ENCODE results near the gene AGBL1.

GRCh38 chr15:86610038-86610437 is 530.4 kb downstream of the AGBL1 start:
- TF ChIP-seq CTCF (IDR thresholded peaks at IDR 0.05; ENCODE audit: low read depth, low read length, missing input control) (no peak), RAD21 (IDR thresholded peaks at IDR 0.05) (no peak), TAF1 (conservative IDR thresholded peaks at IDR 0.05) (no peak), YY1 (IDR thresholded peaks at IDR 0.05) (no peak), HNF4G (IDR thresholded peaks at IDR 0.05) (no peak), SP1 (IDR thresholded peaks at IDR 0.05) (no peak), GABPA (IDR thresholded peaks at IDR 0.05 in 1 of 2, conservative IDR thresholded peaks at IDR 0.05 in 1 of 2) (no peak), JUND (IDR thresholded peaks at IDR 0.05) (no peak), EGR1 (IDR thresholded peaks at IDR 0.05; ENCODE audit: low read depth in 2 of 2) (no peak), RXRA (IDR thresholded peaks at IDR 0.05) (no peak)
- TF ChIP-seq, protein P1, sequence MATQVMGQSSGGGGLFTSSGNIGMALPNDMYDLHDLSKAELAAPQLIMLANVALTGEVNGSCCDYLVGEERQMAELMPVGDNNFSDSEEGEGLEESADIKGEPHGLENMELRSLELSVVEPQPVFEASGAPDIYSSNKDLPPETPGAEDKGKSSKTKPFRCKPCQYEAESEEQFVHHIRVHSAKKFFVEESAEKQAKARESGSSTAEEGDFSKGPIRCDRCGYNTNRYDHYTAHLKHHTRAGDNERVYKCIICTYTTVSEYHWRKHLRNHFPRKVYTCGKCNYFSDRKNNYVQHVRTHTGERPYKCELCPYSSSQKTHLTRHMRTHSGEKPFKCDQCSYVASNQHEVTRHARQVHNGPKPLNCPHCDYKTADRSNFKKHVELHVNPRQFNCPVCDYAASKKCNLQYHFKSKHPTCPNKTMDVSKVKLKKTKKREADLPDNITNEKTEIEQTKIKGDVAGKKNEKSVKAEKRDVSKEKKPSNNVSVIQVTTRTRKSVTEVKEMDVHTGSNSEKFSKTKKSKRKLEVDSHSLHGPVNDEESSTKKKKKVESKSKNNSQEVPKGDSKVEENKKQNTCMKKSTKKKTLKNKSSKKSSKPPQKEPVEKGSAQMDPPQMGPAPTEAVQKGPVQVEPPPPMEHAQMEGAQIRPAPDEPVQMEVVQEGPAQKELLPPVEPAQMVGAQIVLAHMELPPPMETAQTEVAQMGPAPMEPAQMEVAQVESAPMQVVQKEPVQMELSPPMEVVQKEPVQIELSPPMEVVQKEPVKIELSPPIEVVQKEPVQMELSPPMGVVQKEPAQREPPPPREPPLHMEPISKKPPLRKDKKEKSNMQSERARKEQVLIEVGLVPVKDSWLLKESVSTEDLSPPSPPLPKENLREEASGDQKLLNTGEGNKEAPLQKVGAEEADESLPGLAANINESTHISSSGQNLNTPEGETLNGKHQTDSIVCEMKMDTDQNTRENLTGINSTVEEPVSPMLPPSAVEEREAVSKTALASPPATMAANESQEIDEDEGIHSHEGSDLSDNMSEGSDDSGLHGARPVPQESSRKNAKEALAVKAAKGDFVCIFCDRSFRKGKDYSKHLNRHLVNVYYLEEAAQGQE (IDR thresholded peaks at IDR 0.05): no peak
- TF ChIP-seq, protein P2, sequence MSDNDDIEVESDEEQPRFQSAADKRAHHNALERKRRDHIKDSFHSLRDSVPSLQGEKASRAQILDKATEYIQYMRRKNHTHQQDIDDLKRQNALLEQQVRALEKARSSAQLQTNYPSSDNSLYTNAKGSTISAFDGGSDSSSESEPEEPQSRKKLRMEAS (IDR thresholded peaks at IDR 0.05): no peak
